Breast epithelium (tissue), 3 donors: Measurements from ENCODE around the gene DMRTB1.

Source experiments
- CTCF ChIP-seq, 3 donors: fragments of 450-650 bp; IDR thresholded peaks; one replicate each; pipeline ENCODE4 v1.5.1; 2016 to 2017; ENCODE audit warnings: antibody characterized with exemption in 3 of 3, mild to moderate bottlenecking in 3 of 3, moderate library complexity in 3 of 3
- POLR2A ChIP-seq: fragments of 450-650 bp; IDR thresholded peaks from one replicate; pipeline ENCODE4 v1.6.1; 2016; ENCODE audit warnings: antibody characterized with exemption, mild to moderate bottlenecking, moderate library complexity
- POLR2AphosphoS5 ChIP-seq, 3 donors: sonication (generic); formaldehyde crosslinking; IDR thresholded peaks; one replicate each; pipeline ENCODE4 v1.6.1; 2017; ENCODE audit warnings: antibody characterized with exemption in 3 of 3

DNA sequence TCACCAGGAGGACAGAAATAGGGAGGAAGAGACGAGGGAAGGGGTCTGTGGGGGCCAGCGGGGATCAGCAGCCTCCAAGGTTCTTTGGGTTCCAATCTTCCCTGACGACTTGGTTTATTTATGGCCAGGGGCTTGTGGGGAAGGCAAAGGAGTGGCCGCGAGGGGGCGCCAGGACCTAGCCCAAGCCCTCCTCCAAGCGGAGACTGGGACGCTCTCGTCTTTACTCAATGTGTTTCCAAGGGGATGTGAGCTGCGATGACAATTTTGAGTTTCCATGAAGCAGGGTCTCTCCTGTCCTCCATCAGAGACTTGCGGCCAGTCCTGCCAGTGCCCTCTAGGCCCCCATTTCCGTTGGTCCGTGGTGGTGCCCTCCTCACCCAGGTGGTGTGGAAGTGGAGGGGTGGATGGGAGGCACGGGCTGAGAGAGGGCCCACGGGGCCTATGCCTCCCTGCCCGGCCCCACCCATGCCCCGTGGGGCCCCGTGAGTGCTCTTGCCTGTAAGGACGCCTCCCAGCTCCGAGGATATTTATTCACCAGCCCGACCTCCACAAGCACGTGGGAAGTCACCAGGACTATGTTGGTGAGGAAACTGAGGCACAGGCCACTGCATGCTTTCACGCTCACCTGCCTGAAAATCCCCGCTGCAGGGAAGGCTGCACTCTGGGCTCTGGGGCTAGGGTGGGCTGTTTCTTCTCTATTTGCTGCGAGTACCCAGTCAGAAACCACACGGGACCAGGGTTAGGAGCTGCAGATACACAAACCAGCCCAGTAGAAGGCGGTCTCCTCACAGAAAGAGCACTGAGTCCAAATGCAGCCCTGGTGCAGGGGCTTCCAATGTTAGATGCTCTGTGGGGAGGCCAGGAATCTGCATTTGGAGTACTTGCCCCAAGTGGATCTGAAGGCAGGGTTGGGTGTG is 26.5 kb downstream of the DMRTB1 start:
- TF ChIP-seq CTCF (IDR thresholded peaks at IDR 0.05), result peak in 2 of 3 donors; percentile 76 to 82
- no peak for TF ChIP-seq POLR2A
- TF ChIP-seq POLR2AphosphoS5 (IDR thresholded peaks at IDR 0.05), result no peak
